Endothelial cell (in vitro differentiated cells): ENCODE measurements around the gene GID4. TPM values are rescaled to one million over a fixed set of nuclear protein-coding genes. Genes with fewer than 3 reads are reported as not detected.

Experiments used
- DNase-seq: peaks from one replicate; pipeline ENCODE4 v3.0.0; 2021; ENCODE audit warnings: low spot score
- H3K27ac Mint-ChIP-seq: one replicate; pipeline ENCODE4 v1.8.0; 2021; ENCODE audit warnings: mixed read lengths, inconsistent platforms; ENCODE audit not compliant: unreplicated experiment
- H3K27me3 Mint-ChIP-seq: one replicate; pipeline ENCODE4 v1.8.0; 2021; ENCODE audit warnings: mild to moderate bottlenecking, moderate library complexity, mixed read lengths, inconsistent platforms; ENCODE audit not compliant: unreplicated experiment
- H3K36me3 Mint-ChIP-seq: one replicate; pipeline ENCODE4 v1.8.0; 2021; ENCODE audit warnings: mild to moderate bottlenecking, low read depth, mixed read lengths, inconsistent platforms; ENCODE audit not compliant: unreplicated experiment
- H3K4me1 Mint-ChIP-seq: one replicate; pipeline ENCODE4 v1.8.0; 2021; ENCODE audit warnings: mild to moderate bottlenecking, mixed read lengths, inconsistent platforms; ENCODE audit not compliant: unreplicated experiment
- H3K4me3 Mint-ChIP-seq: one replicate; pipeline ENCODE4 v1.8.0; 2021; ENCODE audit warnings: mild to moderate bottlenecking, mixed read lengths, inconsistent platforms; ENCODE audit not compliant: unreplicated experiment
- H3K9me3 Mint-ChIP-seq: one replicate; pipeline ENCODE4 v1.8.0; 2021; ENCODE audit warnings: mixed read lengths, inconsistent platforms; ENCODE audit not compliant: unreplicated experiment
- total RNA-seq: library from RNA; stranded (reverse); fragmentation: NEBNext Ultra II Directional; extraction: Animal tissue kit (Norgen Biotek cat#: 25700); gene quantifications from one replicate; pipeline ENCODE4 v1.2.1, GENCODE V29; 2021; ENCODE audit not compliant: unreplicated experiment
- TF ChIP-seq, protein P1 (sequence below): fragments of 200-600 bp; sonication (generic); IDR thresholded peaks from one replicate; pipeline ENCODE4 v1.5.0; 2021; ENCODE audit warnings: antibody characterized with exemption; ENCODE audit not compliant: unreplicated experiment

The GID4 gene
- total RNA-seq, 1 donor from 2014 or later = 15.5 TPM

- DNase-seq = no peak
- Mint-ChIP-seq H3K27me3 (peaks cover 12% of the 10 kb centered on the region), H3K27ac (no peak overlapping the region), H3K4me1 (no peaks in the 10 kb centered on the region), H3K4me3 (no peak overlapping the region), H3K36me3 (peaks cover 16% of the 10 kb centered on the region), H3K9me3 (no peaks in the 10 kb centered on the region)
- TF ChIP-seq, protein P1, sequence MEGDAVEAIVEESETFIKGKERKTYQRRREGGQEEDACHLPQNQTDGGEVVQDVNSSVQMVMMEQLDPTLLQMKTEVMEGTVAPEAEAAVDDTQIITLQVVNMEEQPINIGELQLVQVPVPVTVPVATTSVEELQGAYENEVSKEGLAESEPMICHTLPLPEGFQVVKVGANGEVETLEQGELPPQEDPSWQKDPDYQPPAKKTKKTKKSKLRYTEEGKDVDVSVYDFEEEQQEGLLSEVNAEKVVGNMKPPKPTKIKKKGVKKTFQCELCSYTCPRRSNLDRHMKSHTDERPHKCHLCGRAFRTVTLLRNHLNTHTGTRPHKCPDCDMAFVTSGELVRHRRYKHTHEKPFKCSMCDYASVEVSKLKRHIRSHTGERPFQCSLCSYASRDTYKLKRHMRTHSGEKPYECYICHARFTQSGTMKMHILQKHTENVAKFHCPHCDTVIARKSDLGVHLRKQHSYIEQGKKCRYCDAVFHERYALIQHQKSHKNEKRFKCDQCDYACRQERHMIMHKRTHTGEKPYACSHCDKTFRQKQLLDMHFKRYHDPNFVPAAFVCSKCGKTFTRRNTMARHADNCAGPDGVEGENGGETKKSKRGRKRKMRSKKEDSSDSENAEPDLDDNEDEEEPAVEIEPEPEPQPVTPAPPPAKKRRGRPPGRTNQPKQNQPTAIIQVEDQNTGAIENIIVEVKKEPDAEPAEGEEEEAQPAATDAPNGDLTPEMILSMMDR = no peak
These were observed 30.5 kb upstream of the GID4 start for GRCh38 chr17:18008496-18009268.

- H3K36me3 Mint-ChIP-seq = peaks cover 16% of the 10 kb centered on the region
- peaks cover 12% of the 10 kb centered on the region for H3K27me3 Mint-ChIP-seq
- no peak for DNase-seq
- no peaks in the 10 kb centered on the region for H3K9me3 Mint-ChIP-seq
- H3K4me1 Mint-ChIP-seq = no peaks in the 10 kb centered on the region
- TF ChIP-seq, protein P1 = no peak
- no peak overlapping the region for H3K4me3 Mint-ChIP-seq
- no peak overlapping the region for H3K27ac Mint-ChIP-seq
These were observed 29.4 kb upstream of the GID4 start for GRCh38 chr17:18009609-18010420.

- Mint-ChIP-seq H3K4me3 (no peak overlapping the region), H3K9me3 (no peaks in the 10 kb centered on the region)
These were observed 27.9 kb upstream of the GID4 start for GRCh38 chr17:18011286-18011685.

DNA sequence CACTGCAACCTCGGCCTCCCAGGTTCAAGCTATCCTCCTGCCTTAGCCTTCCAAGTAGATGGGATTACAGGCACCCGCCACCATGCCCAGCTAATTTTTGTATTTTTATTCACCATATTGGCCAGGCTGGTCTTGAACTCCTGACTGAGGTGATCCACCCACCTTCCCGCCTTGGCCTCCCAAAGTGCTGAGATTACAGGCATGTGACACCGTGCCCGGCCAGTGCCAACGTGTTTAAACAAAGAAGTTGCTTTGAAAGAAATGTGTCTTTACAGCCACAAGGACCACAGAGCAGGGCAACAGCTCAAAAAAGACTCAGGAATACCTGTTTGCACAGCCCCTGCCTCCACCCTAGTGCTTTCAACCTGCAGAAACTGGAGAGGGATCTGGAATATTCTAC is 25.2 kb upstream of the GID4 start:
- no peak for DNase-seq
- peaks cover 7% of the 10 kb centered on the region for H3K4me1 Mint-ChIP-seq
- H3K27ac Mint-ChIP-seq = no peak overlapping the region
- H3K27me3 Mint-ChIP-seq = peaks cover 3% of the 10 kb centered on the region
- H3K4me3 Mint-ChIP-seq = no peak overlapping the region
- H3K9me3 Mint-ChIP-seq = no peaks in the 10 kb centered on the region
- H3K36me3 Mint-ChIP-seq = no peaks in the 10 kb centered on the region
- TF ChIP-seq, protein P1 = no peak

More at GRCh38 chr17:18011286-18011685, 27.9 kb upstream of the GID4 start:
- no peak for DNase-seq
- Mint-ChIP-seq H3K27me3 (peaks cover 7% of the 10 kb centered on the region), H3K4me1 (no peaks in the 10 kb centered on the region), H3K27ac (no peak overlapping the region), H3K36me3 (peaks cover 10% of the 10 kb centered on the region)
- TF ChIP-seq, protein P1 = no peak

- H3K9me3 Mint-ChIP-seq = no peaks in the 10 kb centered on the region
- TF ChIP-seq, protein P1 = no peak
- DNase-seq = no peak
- no peaks in the 10 kb centered on the region for H3K36me3 Mint-ChIP-seq
- peaks cover 3% of the 10 kb centered on the region for H3K27me3 Mint-ChIP-seq
- H3K27ac Mint-ChIP-seq = no peak overlapping the region
- H3K4me3 Mint-ChIP-seq = no peak overlapping the region
- H3K4me1 Mint-ChIP-seq = peaks cover 7% of the 10 kb centered on the region
These were observed 23.6 kb upstream of the GID4 start for GRCh38 chr17:18015593-18015992.
